Keratinocyte (primary cell): ENCODE measurements around the gene KCNC2.

Experiments used
- EZH2 ChIP-seq: IDR thresholded peaks from one replicate; pipeline ENCODE4 v1.6.1; 2012; ENCODE audit warnings: inconsistent platforms, mild to moderate bottlenecking, low read length, moderate library complexity
- TF ChIP-seq, protein P1 (sequence below), 3 experiments: IDR thresholded peaks in 1 of 3; conservative IDR thresholded peaks in 1 of 3; optimal IDR thresholded peaks in 1 of 3; 2 replicates in 2 of 3; 3 replicates in 1 of 3; pipeline versions ENCODE3 to v1.5.1; 2011; ENCODE audit warnings: low read length in 3 of 3, mild to moderate bottlenecking in 3 of 3, moderate library complexity in 2 of 3, control low read depth in 1 of 3, inconsistent platforms in 1 of 3; ENCODE audit not compliant: insufficient read depth in 2 of 3; ENCODE audit errors: extremely low read depth in 1 of 3

- TF ChIP-seq, protein P1, sequence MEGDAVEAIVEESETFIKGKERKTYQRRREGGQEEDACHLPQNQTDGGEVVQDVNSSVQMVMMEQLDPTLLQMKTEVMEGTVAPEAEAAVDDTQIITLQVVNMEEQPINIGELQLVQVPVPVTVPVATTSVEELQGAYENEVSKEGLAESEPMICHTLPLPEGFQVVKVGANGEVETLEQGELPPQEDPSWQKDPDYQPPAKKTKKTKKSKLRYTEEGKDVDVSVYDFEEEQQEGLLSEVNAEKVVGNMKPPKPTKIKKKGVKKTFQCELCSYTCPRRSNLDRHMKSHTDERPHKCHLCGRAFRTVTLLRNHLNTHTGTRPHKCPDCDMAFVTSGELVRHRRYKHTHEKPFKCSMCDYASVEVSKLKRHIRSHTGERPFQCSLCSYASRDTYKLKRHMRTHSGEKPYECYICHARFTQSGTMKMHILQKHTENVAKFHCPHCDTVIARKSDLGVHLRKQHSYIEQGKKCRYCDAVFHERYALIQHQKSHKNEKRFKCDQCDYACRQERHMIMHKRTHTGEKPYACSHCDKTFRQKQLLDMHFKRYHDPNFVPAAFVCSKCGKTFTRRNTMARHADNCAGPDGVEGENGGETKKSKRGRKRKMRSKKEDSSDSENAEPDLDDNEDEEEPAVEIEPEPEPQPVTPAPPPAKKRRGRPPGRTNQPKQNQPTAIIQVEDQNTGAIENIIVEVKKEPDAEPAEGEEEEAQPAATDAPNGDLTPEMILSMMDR (optimal IDR thresholded peaks at IDR 0.05 in 1 of 3, IDR thresholded peaks at IDR 0.05 in 1 of 3, conservative IDR thresholded peaks at IDR 0.05 in 1 of 3; ENCODE audit: extremely low read depth in 1 of 3, insufficient read depth in 2 of 3, low read length in 3 of 3) = no peak
- TF ChIP-seq EZH2 = no peak
Observed at GRCh38 chr12:75157385-75157784, 52.3 kb downstream of the KCNC2 start.
